ENCODE data around the gene SH2D3A. TPM values are rescaled to one million over a fixed set of nuclear protein-coding genes. Genes with fewer than 3 reads are reported as not detected.
"Not testable (repeated sequence)": the region's sequence is repeated elsewhere in the genome, so short reads cannot be mapped to it uniquely, and the experiment has no call there.

SH2D3A gene
- polyA plus RNA-seq, 4 donors, result 0.64 to 10.5 (median 6.6) TPM

GRCh38 chr19:6790194-6791128, 23.2 kb upstream of the SH2D3A start:
- DNase-seq (ENCODE audit: low read depth in 4 of 4, low spot score in 3 of 4), result no peak

DNA sequence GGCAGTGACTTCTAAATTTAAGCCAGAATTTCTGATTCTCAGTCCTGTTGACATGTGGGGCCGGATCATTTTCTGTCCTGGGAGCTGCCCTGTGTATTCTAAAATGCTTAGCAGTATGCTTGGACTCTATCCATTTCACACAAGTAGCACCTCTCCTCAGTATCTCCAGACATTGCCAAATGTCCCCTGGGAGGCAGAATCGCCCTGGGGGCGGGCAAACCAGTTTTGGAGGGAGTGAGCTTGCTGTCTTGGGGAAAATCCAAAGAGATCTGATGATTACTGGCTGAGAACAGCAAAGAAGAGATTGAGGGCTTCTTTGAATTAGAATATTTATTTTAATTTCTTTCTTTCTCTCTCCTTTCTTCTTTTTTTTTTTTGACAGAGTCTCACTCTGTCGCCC, 21.7 kb upstream of the SH2D3A start:
- no peak for DNase-seq (ENCODE audit: low read depth in 4 of 4, low spot score in 3 of 4)

GRCh38 chr19:6787393-6787792, 20.2 kb upstream of the SH2D3A start:
- no peak for DNase-seq (ENCODE audit: low read depth in 4 of 4, low spot score in 3 of 4)

GRCh38 chr19:6779206-6779605, 12.0 kb upstream of the SH2D3A start:
- no peak for DNase-seq (ENCODE audit: low read depth in 4 of 4, low spot score in 3 of 4)

DNA sequence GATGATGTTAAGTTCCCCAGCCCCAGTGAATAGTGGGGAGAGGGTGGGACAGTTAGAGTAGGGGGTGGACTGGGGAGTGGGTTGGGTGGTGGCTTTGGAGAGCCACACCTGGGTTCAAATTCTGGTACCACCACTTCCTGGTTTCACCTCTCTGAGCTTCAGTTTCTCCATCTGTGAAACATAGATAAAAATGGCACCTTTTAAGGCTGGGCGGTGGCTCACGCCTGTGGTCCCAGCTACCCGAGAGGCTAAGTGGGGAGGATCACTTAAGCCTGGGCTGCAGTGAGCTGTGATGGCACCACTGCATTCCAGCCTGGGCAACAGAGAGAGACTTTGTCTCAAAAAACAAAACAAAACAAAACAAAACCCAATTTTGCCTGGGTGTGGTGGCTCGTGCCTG, 11.2 kb upstream of the SH2D3A start:
- DNase-seq (ENCODE audit: low read depth in 4 of 4, low spot score in 3 of 4), result no peak

DNA sequence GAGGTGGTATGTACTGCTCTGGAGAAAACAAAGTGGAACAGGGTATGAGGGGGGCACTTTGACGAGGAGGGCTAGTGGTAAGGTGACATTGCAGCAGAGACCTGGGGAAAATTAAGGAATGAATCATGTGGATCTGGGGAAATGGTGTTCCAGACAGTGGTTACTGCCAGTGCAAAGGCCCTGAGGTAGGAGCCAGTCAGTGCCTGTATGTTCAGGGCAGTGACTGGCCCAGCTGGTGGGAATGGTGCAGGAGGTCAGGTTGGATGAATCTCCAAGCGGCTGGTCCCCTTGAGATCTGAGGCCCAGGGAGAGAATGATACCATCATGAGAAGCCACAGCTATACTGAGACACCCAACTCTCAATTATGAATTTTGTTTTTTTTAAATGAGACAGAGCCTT, 10.2 kb upstream of the SH2D3A start:
- no peak for DNase-seq (ENCODE audit: low read depth in 4 of 4, low spot score in 3 of 4)

- DNase-seq (ENCODE audit: low read depth in 4 of 4, low spot score in 3 of 4), result no peak
Measured at GRCh38 chr19:6776999-6777398, 9.8 kb upstream of the SH2D3A start.

GRCh38 chr19:6776045-6776444, 8.8 kb upstream of the SH2D3A start:
- DNase-seq (ENCODE audit: low read depth in 4 of 4, low spot score in 3 of 4), result not testable (repeated sequence)

GRCh38 chr19:6774821-6775707, 7.8 kb upstream of the SH2D3A start:
- no peak for DNase-seq (ENCODE audit: low read depth in 4 of 4, low spot score in 3 of 4)

- no peak for DNase-seq (ENCODE audit: low read depth in 4 of 4, low spot score in 3 of 4)
Measured at GRCh38 chr19:6773323-6773931, 6.2 kb upstream of the SH2D3A start.

GRCh38 chr19:6772866-6773322, 5.7 kb upstream of the SH2D3A start:
- no peak for DNase-seq (ENCODE audit: low read depth in 4 of 4, low spot score in 3 of 4)

DNA sequence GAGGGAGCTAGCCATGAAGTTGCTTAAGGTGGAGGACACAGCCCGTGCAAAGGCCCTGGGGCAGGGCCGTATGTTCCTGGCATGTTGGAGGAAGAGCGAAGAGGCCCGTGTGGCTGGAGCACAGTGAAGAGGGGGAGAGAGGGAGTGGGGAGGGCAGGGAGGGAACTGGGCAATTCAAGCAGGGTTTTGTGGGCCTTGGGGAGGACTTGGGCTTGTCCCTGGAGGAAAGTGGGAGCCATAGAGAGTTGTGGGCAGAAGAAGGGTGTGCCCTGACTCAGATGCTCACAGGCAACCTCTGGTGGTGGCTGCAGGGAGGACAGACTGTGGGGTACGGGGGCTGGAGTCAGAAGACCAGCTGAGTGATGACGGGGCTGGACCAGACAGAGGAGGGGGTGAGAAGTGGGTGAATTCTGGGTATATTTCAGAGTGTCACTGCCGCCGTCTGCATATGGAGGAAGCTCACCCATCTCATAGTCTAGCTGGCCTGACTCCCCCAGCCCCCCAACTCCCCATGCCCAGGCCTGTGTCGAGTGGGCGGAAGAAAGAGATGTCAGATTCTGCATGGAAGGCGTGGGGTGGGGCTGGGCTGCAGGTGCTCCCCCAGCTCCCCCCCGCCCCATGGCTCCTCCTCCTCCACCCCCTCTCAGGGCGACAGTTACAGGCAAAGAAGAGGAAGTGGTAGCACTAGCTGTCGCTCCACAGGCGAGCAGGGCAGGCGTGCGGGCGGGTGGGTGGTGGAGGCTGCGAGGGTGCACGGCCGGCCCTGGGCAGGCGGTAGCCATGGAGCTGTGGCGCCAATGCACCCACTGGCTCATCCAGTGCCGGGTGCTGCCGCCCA, 5.0 kb upstream of the SH2D3A start, which contains the start of gene VAV1:
VAV1 (plus strand) TSS at position 681 of the 838 bp plus-strand sequence; CDS start at position 781, 100 bp downstream.
- DNase-seq (ENCODE audit: low read depth in 4 of 4, low spot score in 3 of 4), result no peak

DNA sequence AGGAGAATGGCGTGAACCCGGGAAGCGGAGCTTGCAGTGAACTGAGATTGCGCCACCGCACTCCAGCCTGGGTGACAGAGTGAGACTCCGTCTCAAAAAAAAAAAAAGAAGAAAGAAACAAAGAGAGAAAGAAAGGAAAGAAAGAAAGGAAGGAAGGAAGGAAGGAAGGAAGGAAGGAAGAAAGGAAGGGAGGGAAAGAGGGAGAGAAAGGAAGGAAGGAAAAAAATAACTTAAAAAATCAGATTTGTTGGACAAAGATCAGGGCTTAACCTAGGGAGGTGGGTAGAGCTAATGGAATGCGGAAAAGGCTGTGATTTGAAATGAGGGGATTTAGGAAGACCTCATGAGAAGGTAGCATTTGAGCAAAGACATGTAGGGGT, 4.4 kb upstream of the SH2D3A start:
- DNase-seq (ENCODE audit: low read depth in 4 of 4, low spot score in 3 of 4), result not testable (repeated sequence)

GRCh38 chr19:6769006-6769619, 1.9 kb upstream of the SH2D3A start:
- no peak for DNase-seq (ENCODE audit: low read depth in 4 of 4, low spot score in 3 of 4)

DNA sequence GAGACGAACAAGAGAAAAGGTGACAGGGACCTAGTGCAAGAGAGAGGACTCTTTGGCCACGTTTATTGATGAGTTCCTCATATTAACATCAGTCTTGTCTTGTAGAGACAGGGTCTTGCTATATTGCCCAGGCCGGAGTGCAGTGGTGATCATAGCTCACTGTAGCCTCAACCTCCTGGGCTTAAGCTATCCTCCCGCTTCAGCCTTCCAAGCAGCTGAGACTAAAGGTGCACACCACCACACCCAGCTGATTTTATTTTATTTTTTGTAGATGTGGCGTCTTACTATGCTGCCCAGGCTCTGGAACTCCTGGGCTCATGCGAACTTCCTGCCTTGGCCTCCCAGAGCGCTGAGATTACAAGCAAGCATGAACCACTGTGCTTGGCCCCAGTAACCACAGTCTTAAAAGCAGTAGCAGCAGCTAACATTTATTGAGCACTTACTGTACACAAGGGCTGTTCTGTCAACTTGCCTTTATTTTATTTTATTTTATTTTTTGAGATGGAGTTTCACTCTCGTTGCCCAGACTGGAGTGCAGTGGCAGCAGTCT, 1.1 kb upstream of the SH2D3A start:
- no peak for DNase-seq (ENCODE audit: low read depth in 4 of 4, low spot score in 3 of 4)

GRCh38 chr19:6767081-6767356, 216 bp downstream of the SH2D3A start:
- DNase-seq (ENCODE audit: low read depth in 4 of 4, low spot score in 3 of 4), result no peak

DNA sequence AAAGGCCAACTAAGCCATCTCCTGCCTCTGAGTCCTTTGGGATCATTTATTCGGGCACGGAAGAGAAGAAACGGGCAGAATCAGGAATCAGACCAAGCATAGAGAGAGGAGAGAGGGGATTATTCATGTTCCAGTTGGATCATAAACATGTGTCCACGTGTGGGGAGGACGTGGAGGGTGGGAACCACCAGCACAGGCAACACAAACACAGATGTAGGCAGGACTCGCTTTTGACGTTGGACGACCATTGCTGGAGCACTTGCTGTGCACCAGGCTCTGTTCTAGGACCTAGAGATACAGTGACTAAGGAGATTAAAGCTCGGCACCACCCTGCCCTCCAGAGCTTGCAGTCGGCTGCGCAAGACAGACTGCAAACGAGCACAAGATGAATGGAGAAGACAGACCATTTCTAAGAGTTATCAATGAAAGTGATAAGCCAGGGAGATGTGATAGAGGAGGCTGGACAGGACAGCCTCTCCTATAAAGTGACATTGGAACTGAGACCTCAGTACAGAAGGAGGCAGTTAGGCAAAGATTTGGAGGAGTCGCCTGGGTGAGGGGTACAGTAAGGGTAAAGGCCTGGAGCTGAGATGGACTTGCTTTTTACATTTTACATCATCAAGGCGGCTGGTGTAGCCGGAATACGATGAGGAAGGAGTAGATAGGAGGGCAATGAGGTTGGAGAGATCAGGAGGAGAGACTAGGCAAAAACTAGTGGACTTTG, 716 bp downstream of the SH2D3A start:
- DNase-seq (ENCODE audit: low read depth in 4 of 4, low spot score in 3 of 4), result no peak

DNA sequence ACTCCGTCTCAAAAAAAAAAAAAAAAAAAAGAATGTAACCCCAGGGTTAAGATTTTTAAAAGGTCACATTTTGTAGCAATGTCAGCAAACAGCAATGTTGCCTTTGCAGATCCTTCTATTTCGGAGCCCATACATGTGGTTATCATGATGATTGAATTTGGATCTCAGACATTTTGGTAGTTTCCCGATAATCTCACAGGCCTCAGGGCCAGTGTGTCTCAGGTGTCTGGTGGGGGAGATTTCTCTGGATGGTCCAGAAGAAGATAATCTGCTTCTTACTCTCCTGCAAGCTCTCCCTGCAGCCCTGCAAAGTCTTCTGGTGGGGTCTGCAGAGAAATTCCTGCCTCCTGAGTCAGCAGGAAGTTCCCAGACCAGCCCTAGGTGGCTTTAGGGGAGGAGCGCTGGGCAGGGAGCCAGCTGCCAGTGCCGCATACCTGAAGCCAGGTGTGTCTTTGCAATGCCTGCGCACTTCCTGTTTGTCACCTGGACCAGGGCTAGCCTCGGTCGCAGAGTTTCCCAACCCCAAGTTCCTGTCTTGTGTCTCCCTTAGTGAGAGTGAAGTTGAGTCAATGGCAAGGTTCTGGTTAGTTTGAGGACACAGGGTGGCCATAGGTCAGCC, 1.4 kb downstream of the SH2D3A start:
- peak in 1 of 4 donors; percentile 48 for DNase-seq (ENCODE audit: low read depth in 4 of 4, low spot score in 3 of 4)

Measured in left renal pelvis (tissue), 4 donors.